Naive thymus-derived CD4-positive, alpha-beta T cell (primary cell): ENCODE results near the gene KMT2E. TPM values are rescaled to one million over a fixed set of nuclear protein-coding genes. Genes with fewer than 3 reads are reported as not detected.
A peak's percentile ranks its signal among the peaks of the same experiment; 100 is the strongest.
"Not testable (repeated sequence)": the region's sequence is repeated elsewhere in the genome, so short reads cannot be mapped to it uniquely, and the experiment has no call there.

ENCODE experiments used
- ATAC-seq: fragments of 150-1000 bp; cut with Tn5 transposase; 2 replicates; pipeline ENCODE4 v1.10.0; 2021; ENCODE audit warnings: mild to moderate bottlenecking, moderate library complexity
- CTCF ChIA-PET: fragments of 350-600 bp; sonication (Branson Sonifier 250); formaldehyde crosslinking; loops from one replicate; lab custom pipeline; 2021; ENCODE audit warnings: antibody characterized with exemption; lab: Charles Lee
- POLR2A ChIA-PET: fragments of 350-600 bp; sonication (Branson Sonifier 250); formaldehyde crosslinking; loops from one replicate; lab custom pipeline; 2021; ENCODE audit warnings: antibody characterized with exemption, inconsistent platforms; lab: Charles Lee
- DNase-seq, 9 donors: peaks; one replicate each; pipeline versions ENCODE4 v3.0.0 to v3.0.0-alpha.2; 2020 to 2022; ENCODE audit warnings: mixed read lengths in 1 of 9
- H3K27ac ChIP-seq: one replicate; pipeline ENCODE4 v1.7.0; 2013; ENCODE audit warnings: mild to moderate bottlenecking, low read depth, low read length, moderate library complexity
- H3K27me3 ChIP-seq, 2 donors: one replicate each; pipeline ENCODE4 v1.7.0; 2013; ENCODE audit warnings: low read length in 2 of 2, mild to moderate bottlenecking in 2 of 2, moderate library complexity in 2 of 2; ENCODE audit not compliant: control insufficient read depth in 2 of 2, insufficient read depth in 2 of 2
- H3K36me3 ChIP-seq, 3 experiments: 1 replicate in 2 of 3; 2 replicates in 1 of 3; pipeline ENCODE4 v1.7.0; 2013; ENCODE audit warnings: low read length in 3 of 3, mild to moderate bottlenecking in 3 of 3, moderate library complexity in 1 of 3; ENCODE audit not compliant: insufficient read depth in 3 of 3, control insufficient read depth in 2 of 3
- H3K4me1 ChIP-seq, 2 donors: one replicate each; pipeline ENCODE4 v1.7.0; 2013; ENCODE audit warnings: low read length in 2 of 2, mild to moderate bottlenecking in 2 of 2, moderate library complexity in 1 of 2; ENCODE audit not compliant: control insufficient read depth in 2 of 2, insufficient read depth in 2 of 2
- H3K4me3 ChIP-seq: 2 replicates; pipeline ENCODE4 v1.7.0; 2013; ENCODE audit warnings: mild to moderate bottlenecking, low read length
- H3K9me3 ChIP-seq, 3 experiments: 1 replicate in 2 of 3; 2 replicates in 1 of 3; pipeline ENCODE4 v1.7.0; 2013; ENCODE audit warnings: low read length in 3 of 3; ENCODE audit not compliant: control insufficient read depth in 2 of 3
- H3K27ac Mint-ChIP-seq, 9 donors: one replicate each; pipeline ENCODE4 v1.8.0; 2020 to 2022; ENCODE audit warnings: mixed read lengths in 9 of 9, mild to moderate bottlenecking in 8 of 9, moderate library complexity in 5 of 9, inconsistent platforms in 2 of 9
- H3K27me3 Mint-ChIP-seq, 5 donors: one replicate each; pipeline ENCODE4 v1.8.0; 2021 to 2022; ENCODE audit warnings: mixed read lengths in 5 of 5, mild to moderate bottlenecking in 1 of 5
- H3K36me3 Mint-ChIP-seq, 5 donors: one replicate each; pipeline ENCODE4 v1.8.0; 2020 to 2022; ENCODE audit warnings: mixed read lengths in 5 of 5, mild to moderate bottlenecking in 3 of 5, inconsistent platforms in 1 of 5
- H3K4me1 Mint-ChIP-seq, 7 donors: one replicate each; pipeline ENCODE4 v1.8.0; 2020 to 2022; ENCODE audit warnings: mixed read lengths in 7 of 7, mild to moderate bottlenecking in 3 of 7, inconsistent platforms in 1 of 7
- H3K4me3 Mint-ChIP-seq, 10 donors: one replicate each; pipeline ENCODE4 v1.8.0; 2020 to 2022; ENCODE audit warnings: mild to moderate bottlenecking in 10 of 10, mixed read lengths in 10 of 10, moderate library complexity in 6 of 10, inconsistent platforms in 2 of 10
- H3K9me3 Mint-ChIP-seq, 11 donors: one replicate each; pipeline ENCODE4 v1.8.0; 2020 to 2022; ENCODE audit warnings: mixed read lengths in 11 of 11, mild to moderate bottlenecking in 4 of 11, inconsistent platforms in 1 of 11, moderate library complexity in 1 of 11
- intact Hi-C, 2 donors: fragments of 100-400 bp; cut with micrococcal nuclease; formaldehyde crosslinking; loops; one replicate each; pipeline ENCODE4 v1.15.1; 2023
- polyA plus RNA-seq, 2 donors: library from polyadenylated mRNA; unstranded; fragments of 300-500 nt; fragmentation: Illumina TruSeq; gene quantifications; one replicate each; pipeline ENCODE4 v1.2.3, GENCODE V29; 2021
- total RNA-seq, 6 experiments: library from RNA in 5 of 6; stranded (reverse) in 5 of 6; gene quantifications; 1 replicate in 5 of 6; 2 replicates in 1 of 6; pipeline ENCODE4 v1.2.3 and lab custom pipeline; 2021 to 2026

Gene KMT2E
- total and polyA plus RNA-seq, 7 experiments from 2014 or later: 129 to 221 (median 195) TPM

GRCh38 chr7:104985259-104985617, 28.8 kb upstream of the KMT2E start:
- Histone ChIP-seq H3K27me3 (no peaks in the 10 kb centered on the region), H3K4me1 (peaks cover 19 to 29% of the 10 kb centered on the region in 2 donors), H3K27ac (peak overlapping the region; percentile 98), H3K4me3 (no peak overlapping the region), H3K9me3 (no peaks in the 10 kb centered on the region), H3K36me3 (peaks cover 0 to 3% (median 0%) of the 10 kb centered on the region in 3 experiments)
- POLR2A ChIA-PET: interaction anchor here (0.7 to 18.2 kb wide), 8 partner anchors 27 to 368 kb away, joined by 3 to 639 read pairs (median 4); partner anchors contain the start of gene KMT2E
- Mint-ChIP-seq H3K27ac (peak overlapping the region; percentile 98 to 100 (median 100)), H3K4me1 (peaks cover 27 to 59% (median 55%) of the 10 kb centered on the region in 7 donors), H3K36me3 (peaks cover 0 to 6% (median 0%) of the 10 kb centered on the region in 5 donors), H3K4me3 (peak overlapping the region in 9 of 10 donors; percentile 48 to 100 (median 99)), H3K27me3 (no peaks in the 10 kb centered on the region), H3K9me3 (no peaks in the 10 kb centered on the region)
- intact Hi-C loops: loop anchor here in 1 of 2 donors (2.0 kb wide), 2 partner anchors 14 to 130 kb away; no protein-coding TSS in a partner anchor
- CTCF ChIA-PET: interaction anchor here (1.0 to 6.7 kb wide), 5 partner anchors 16 to 55 kb away, joined by 3 to 76 read pairs (median 14); partner anchors contain the start of gene KMT2E
- no peak for DNase-seq
- ATAC-seq: no peak

- no peak for DNase-seq
- ChIA-PET CTCF (interaction anchor here (0.6 to 1.1 kb wide), 4 partner anchors 23 to 358 kb away, joined by 3 to 5 read pairs (median 3); no protein-coding TSS in a partner anchor), POLR2A (interaction anchor here (0.5 to 18.2 kb wide), 5 partner anchors 9 to 887 kb away, joined by 3 to 639 read pairs (median 6); partner anchors contain the start of gene KMT2E)
Measured at GRCh38 chr7:104986628-104987259, 27.3 kb upstream of the KMT2E start.

GRCh38 chr7:104987403-104987802, 26.6 kb upstream of the KMT2E start:
- H3K4me3 ChIP-seq, H3K27me3 ChIP-seq, intact Hi-C loops, H3K27ac ChIP-seq, H3K9me3 Mint-ChIP-seq, H3K9me3 ChIP-seq, ATAC-seq, H3K36me3 ChIP-seq, H3K27me3 Mint-ChIP-seq, H3K4me3 Mint-ChIP-seq, DNase-seq, H3K36me3 Mint-ChIP-seq: not testable (repeated sequence)
- peaks cover 25 to 54% (median 41%) of the 10 kb centered on the region in 7 donors for H3K4me1 Mint-ChIP-seq
- ChIA-PET POLR2A (interaction anchor here (0.5 to 18.2 kb wide), 5 partner anchors 8 to 887 kb away, joined by 3 to 639 read pairs (median 6); partner anchors contain the start of gene KMT2E), CTCF (interaction anchor here (0.7 to 1.1 kb wide), 3 partner anchors 22 to 64 kb away, joined by 3 to 5 read pairs (median 3); no protein-coding TSS in a partner anchor)
- H3K27ac Mint-ChIP-seq: peak overlapping the region in 5 of 9 donors; percentile 71 to 100 (median 89)
- peaks cover 14 to 22% of the 10 kb centered on the region in 2 donors for H3K4me1 ChIP-seq

More at GRCh38 chr7:104986628-104987259, 27.3 kb upstream of the KMT2E start:
- Mint-ChIP-seq H3K9me3 (no peaks in the 10 kb centered on the region), H3K4me3 (peak overlapping the region in 2 of 10 donors; percentile 14 to 35), H3K4me1 (peaks cover 25 to 54% (median 48%) of the 10 kb centered on the region in 7 donors), H3K27ac (peak overlapping the region; percentile 54 to 100 (median 80)), H3K36me3 (peaks cover 0 to 9% (median 0%) of the 10 kb centered on the region in 5 donors), H3K27me3 (no peaks in the 10 kb centered on the region)
- Histone ChIP-seq H3K4me1 (peaks cover 19 to 22% of the 10 kb centered on the region in 2 donors), H3K27me3 (no peaks in the 10 kb centered on the region), H3K27ac (peak overlapping the region; percentile 98), H3K9me3 (no peaks in the 10 kb centered on the region), H3K36me3 (peaks cover 0 to 9% (median 0%) of the 10 kb centered on the region in 3 experiments), H3K4me3 (no peak overlapping the region)
- no peak for ATAC-seq
- intact Hi-C loops: loop anchor here in 1 of 2 donors (1.0 kb wide), 1 partner anchor 546 kb away; the partner anchor contains the start of gene RINT1

- H3K27ac ChIP-seq: no peak overlapping the region
- Mint-ChIP-seq H3K27ac (peak overlapping the region in 3 of 9 donors; percentile 46 to 84 (median 72)), H3K4me1 (peaks cover 23 to 57% (median 47%) of the 10 kb centered on the region in 7 donors), H3K4me3 (no peak overlapping the region), H3K9me3 (no peaks in the 10 kb centered on the region), H3K36me3 (peaks cover 0 to 12% (median under 1%) of the 10 kb centered on the region in 5 donors), H3K27me3 (no peaks in the 10 kb centered on the region)
- CTCF ChIA-PET: no interaction called here
- H3K36me3 ChIP-seq: peaks cover 0 to 6% (median 0%) of the 10 kb centered on the region in 3 experiments
- intact Hi-C loops: loop anchor here (1.0 kb wide), 1 partner anchor 7 kb away; no protein-coding TSS in a partner anchor
- peaks cover 4 to 31% of the 10 kb centered on the region in 2 donors for H3K4me1 ChIP-seq
- POLR2A ChIA-PET: interaction anchor here (0.7 to 18.2 kb wide), 3 partner anchors 10 to 52 kb away, joined by 3 to 639 read pairs (median 5); partner anchors contain the start of gene KMT2E
- no peaks in the 10 kb centered on the region for H3K9me3 ChIP-seq
- ATAC-seq (no peak), DNase-seq (no peak)
- no peaks in the 10 kb centered on the region for H3K27me3 ChIP-seq
- no peak overlapping the region for H3K4me3 ChIP-seq
Measured at GRCh38 chr7:104990983-104991382, 23.0 kb upstream of the KMT2E start.

GRCh38 chr7:104992306-104992705, 21.7 kb upstream of the KMT2E start:
- intact Hi-C loops: no loop called here
- H3K36me3 Mint-ChIP-seq: peaks cover 0 to 14% (median 7%) of the 10 kb centered on the region in 5 donors
- peaks cover 23 to 61% (median 48%) of the 10 kb centered on the region in 7 donors for H3K4me1 Mint-ChIP-seq
- H3K4me1 ChIP-seq: peaks cover 4 to 42% of the 10 kb centered on the region in 2 donors
- ChIA-PET CTCF (interaction anchor here (0.6 to 1.6 kb wide), 3 partner anchors 8 to 82 kb away, joined by 3 to 5 read pairs (median 4); no protein-coding TSS in a partner anchor), POLR2A (interaction anchor here (1.9 to 18.2 kb wide), 2 partner anchors 9 to 20 kb away, joined by 5 to 639 read pairs; partner anchors contain the start of gene KMT2E)
- no peaks in the 10 kb centered on the region for H3K9me3 Mint-ChIP-seq
- H3K27me3 ChIP-seq: no peaks in the 10 kb centered on the region
- peak overlapping the region in 7 of 9 donors; percentile 14 to 84 (median 71) for H3K27ac Mint-ChIP-seq
- H3K4me3 Mint-ChIP-seq: no peak overlapping the region
- DNase-seq (no peak), ATAC-seq (no peak)
- H3K36me3 ChIP-seq: peaks cover 0 to 6% (median 0%) of the 10 kb centered on the region in 3 experiments
- no peak overlapping the region for H3K4me3 ChIP-seq
- H3K27me3 Mint-ChIP-seq: no peaks in the 10 kb centered on the region
- H3K9me3 ChIP-seq: no peaks in the 10 kb centered on the region
- peak overlapping the region; percentile 31 for H3K27ac ChIP-seq

- H3K36me3 Mint-ChIP-seq: peaks cover 0 to 14% (median 7%) of the 10 kb centered on the region in 5 donors
- H3K4me1 Mint-ChIP-seq: peaks cover 25 to 71% (median 59%) of the 10 kb centered on the region in 7 donors
- H3K4me1 ChIP-seq: peaks cover 7 to 46% of the 10 kb centered on the region in 2 donors
- intact Hi-C loops: no loop called here
- no peaks in the 10 kb centered on the region for H3K9me3 Mint-ChIP-seq
- H3K4me3 Mint-ChIP-seq: peak overlapping the region in 1 of 10 donors; percentile 65
- DNase-seq (no peak), ATAC-seq (no peak)
- no peaks in the 10 kb centered on the region for H3K9me3 ChIP-seq
- no peaks in the 10 kb centered on the region for H3K27me3 ChIP-seq
- H3K4me3 ChIP-seq: no peak overlapping the region
- H3K36me3 ChIP-seq: peaks cover 0 to 6% (median 0%) of the 10 kb centered on the region in 3 experiments
- ChIA-PET POLR2A (interaction anchor here (0.6 to 18.2 kb wide), 3 partner anchors 8 to 220 kb away, joined by 3 to 639 read pairs (median 5); partner anchors contain the start of gene KMT2E), CTCF (interaction anchor here (1.3 to 1.6 kb wide), 2 partner anchors 8 to 12 kb away, joined by 3 to 5 read pairs; no protein-coding TSS in a partner anchor)
- H3K27ac ChIP-seq: no peak overlapping the region
- no peaks in the 10 kb centered on the region for H3K27me3 Mint-ChIP-seq
- peak overlapping the region in 7 of 9 donors; percentile 12 to 90 (median 72) for H3K27ac Mint-ChIP-seq
Measured at GRCh38 chr7:104993217-104993862, 20.7 kb upstream of the KMT2E start.
